Stimulated activated CD4-positive, alpha-beta T cell treated with anti-CD3 and anti-CD28 coated beads, Interleukin-12 subunit alpha, Interleukin-12 subunit beta, amount 100 ng/mL, for 24 hours (primary cell): ENCODE measurements around the gene CCNL1.
"Not testable (repeated sequence)": the region's sequence is repeated elsewhere in the genome, so short reads cannot be mapped to it uniquely, and the experiment has no call there.

ENCODE experiments used
- DNase-seq, 2 experiments: peaks; one replicate each; pipeline ENCODE4 v3.0.0-alpha.2; 2020; ENCODE audit warnings: low read depth in 2 of 2

Gene CCNL1

GRCh38 chr3:157170861-157171260, 10.9 kb upstream of the CCNL1 start:
- DNase-seq = no peak

GRCh38 chr3:157167371-157168042, 7.6 kb upstream of the CCNL1 start:
- no peak for DNase-seq

GRCh38 chr3:157166561-157166960, 6.6 kb upstream of the CCNL1 start:
- DNase-seq = no peak

GRCh38 chr3:157166115-157166514, 6.2 kb upstream of the CCNL1 start:
- no peak for DNase-seq

GRCh38 chr3:157163217-157163953, 3.4 kb upstream of the CCNL1 start:
- DNase-seq = no peak

- not testable (repeated sequence) for DNase-seq
Measured at GRCh38 chr3:157162620-157163019, 2.7 kb upstream of the CCNL1 start.

GRCh38 chr3:157160658-157161424, 894 bp upstream of the CCNL1 start:
- peak; percentile 41 to 58 for DNase-seq

- DNase-seq = peak; percentile 59 to 70
Measured at GRCh38 chr3:157159037-157159761, 748 bp downstream of the CCNL1 start.

GRCh38 chr3:157157836-157158235, 2.1 kb downstream of the CCNL1 start:
- DNase-seq = no peak

- DNase-seq = no peak
Measured at GRCh38 chr3:157156837-157157635, 2.9 kb downstream of the CCNL1 start.

- no peak for DNase-seq
Measured at GRCh38 chr3:157155591-157155990, 4.4 kb downstream of the CCNL1 start.

GRCh38 chr3:157154563-157155330, 5.2 kb downstream of the CCNL1 start:
- DNase-seq = no peak

- no peak for DNase-seq
Measured at GRCh38 chr3:157152930-157153329, 7.0 kb downstream of the CCNL1 start.

- no peak for DNase-seq
Measured at GRCh38 chr3:157152438-157152837, 7.5 kb downstream of the CCNL1 start.

GRCh38 chr3:157151627-157152026, 8.3 kb downstream of the CCNL1 start:
- no peak for DNase-seq

- DNase-seq = no peak
Measured at GRCh38 chr3:157151151-157151550, 8.8 kb downstream of the CCNL1 start.

GRCh38 chr3:157149136-157149696, 10.7 kb downstream of the CCNL1 start:
- DNase-seq = no peak

GRCh38 chr3:157148196-157148889, 11.6 kb downstream of the CCNL1 start:
- no peak for DNase-seq

GRCh38 chr3:157147099-157147803, 12.7 kb downstream of the CCNL1 start:
- no peak for DNase-seq
